Measurements from ENCODE around the gene CD4. TPM values are rescaled to one million over a fixed set of nuclear protein-coding genes. Genes with fewer than 3 reads are reported as not detected.

Gene CD4
- total and polyA plus RNA-seq, 4 donors = 15.9 to 44.8 (median 32.0) TPM

DNA sequence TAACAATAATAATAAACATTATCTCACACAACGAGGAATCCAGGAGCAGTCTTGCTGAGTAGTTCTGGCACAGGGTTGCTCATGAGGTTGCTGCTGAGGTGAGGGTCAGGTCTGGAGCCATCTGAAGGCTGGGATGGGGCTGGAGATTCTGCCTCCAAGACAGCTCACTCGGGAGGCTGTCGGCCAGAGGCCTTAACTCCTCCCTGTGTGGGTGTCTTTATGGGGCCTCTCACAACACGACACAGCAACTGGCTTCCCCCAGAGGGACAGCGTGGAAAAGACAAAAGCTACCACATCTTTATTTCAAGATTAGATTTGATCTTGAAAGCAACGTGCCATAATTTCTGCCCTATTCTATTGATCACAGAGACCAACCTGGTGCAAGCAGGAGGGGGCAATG is 7.2 kb upstream of the CD4 start:
- H3K9ac ChIP-seq (ENCODE audit: low read depth in 1 of 2, low read length in 2 of 2) = no peak overlapping the region
- no peak overlapping the region for H3K27ac ChIP-seq (ENCODE audit: low read depth in 1 of 2, low read length in 2 of 2)
- peaks cover 1 to 40% (median 31%) of the 10 kb centered on the region in 4 donors for H3K4me1 ChIP-seq (ENCODE audit: control insufficient read depth in 4 of 4, insufficient read depth in 4 of 4, low read length in 3 of 4)
- no peak overlapping the region for H3K4me3 ChIP-seq (ENCODE audit: low read depth in 1 of 3, low read length in 3 of 3)
- TF ChIP-seq, protein P1, sequence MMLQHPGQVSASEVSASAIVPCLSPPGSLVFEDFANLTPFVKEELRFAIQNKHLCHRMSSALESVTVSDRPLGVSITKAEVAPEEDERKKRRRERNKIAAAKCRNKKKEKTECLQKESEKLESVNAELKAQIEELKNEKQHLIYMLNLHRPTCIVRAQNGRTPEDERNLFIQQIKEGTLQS (IDR thresholded peaks at IDR 0.05) = no peak
- TF ChIP-seq FOXA2 (IDR thresholded peaks at IDR 0.05) (no peak), SP1 (IDR thresholded peaks at IDR 0.05) (no peak), HNF4A (conservative IDR thresholded peaks at IDR 0.05) (no peak), RAD21 (IDR thresholded peaks at IDR 0.05) (no peak), HNF4G (IDR thresholded peaks at IDR 0.05) (no peak), YY1 (IDR thresholded peaks at IDR 0.05) (no peak)
- TF ChIP-seq, protein P2, sequence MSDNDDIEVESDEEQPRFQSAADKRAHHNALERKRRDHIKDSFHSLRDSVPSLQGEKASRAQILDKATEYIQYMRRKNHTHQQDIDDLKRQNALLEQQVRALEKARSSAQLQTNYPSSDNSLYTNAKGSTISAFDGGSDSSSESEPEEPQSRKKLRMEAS (IDR thresholded peaks at IDR 0.05) = no peak
- no peaks in the 10 kb centered on the region for H3K36me3 ChIP-seq (ENCODE audit: control insufficient read depth in 4 of 4, insufficient read depth in 3 of 4, low read depth in 1 of 4, low read length in 3 of 4)
- 92% methylated on average over 6 of the region's 6 CpGs for WGBS
- no peak for DNase-seq (ENCODE audit: low spot score)
- H3K27me3 ChIP-seq (ENCODE audit: control insufficient read depth in 4 of 4, insufficient read depth in 4 of 4, low read length in 3 of 4) = no peaks in the 10 kb centered on the region
- H3K9me3 ChIP-seq (ENCODE audit: control insufficient read depth in 4 of 4, low read length in 3 of 4) = no peaks in the 10 kb centered on the region

DNA sequence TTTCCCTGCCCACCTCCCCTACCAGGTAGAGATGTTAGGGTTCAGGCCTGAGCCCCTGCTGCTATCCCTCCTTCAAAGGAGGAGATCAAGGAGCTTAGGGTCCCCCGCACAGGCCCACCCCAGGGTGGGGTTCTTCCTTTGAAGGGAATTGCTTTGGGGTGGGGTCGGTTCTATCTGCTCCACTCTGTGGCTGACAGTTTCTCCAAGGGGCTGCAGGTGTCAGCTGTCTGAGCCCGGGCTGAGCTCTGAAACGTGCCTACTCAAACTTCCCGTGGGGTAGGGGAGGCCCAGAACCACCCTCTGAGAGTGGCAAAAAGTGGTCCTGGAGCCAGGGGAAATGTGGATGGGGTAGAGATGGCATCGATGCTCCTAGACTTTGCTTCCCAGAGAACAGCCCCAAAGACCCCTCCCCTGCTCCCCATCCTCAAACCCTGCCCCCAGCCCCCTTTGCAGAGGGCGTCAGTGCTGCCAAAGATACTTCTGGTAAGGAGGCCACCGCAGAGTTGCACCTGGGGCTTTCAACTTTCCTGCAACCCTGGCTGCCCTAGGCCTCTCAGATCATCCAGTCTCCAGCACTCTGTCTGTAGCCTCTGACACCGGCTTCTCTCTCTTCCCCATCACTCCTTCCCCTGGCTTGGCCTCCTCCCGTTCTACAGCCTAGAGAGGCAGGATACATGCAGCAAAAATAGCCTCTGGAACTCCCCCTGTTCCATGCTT is 6.3 kb upstream of the CD4 start:
- no peak overlapping the region for H3K27ac ChIP-seq (ENCODE audit: low read depth in 1 of 2, low read length in 2 of 2)
- 88% methylated on average over 10 of the region's 10 CpGs for WGBS

DNA sequence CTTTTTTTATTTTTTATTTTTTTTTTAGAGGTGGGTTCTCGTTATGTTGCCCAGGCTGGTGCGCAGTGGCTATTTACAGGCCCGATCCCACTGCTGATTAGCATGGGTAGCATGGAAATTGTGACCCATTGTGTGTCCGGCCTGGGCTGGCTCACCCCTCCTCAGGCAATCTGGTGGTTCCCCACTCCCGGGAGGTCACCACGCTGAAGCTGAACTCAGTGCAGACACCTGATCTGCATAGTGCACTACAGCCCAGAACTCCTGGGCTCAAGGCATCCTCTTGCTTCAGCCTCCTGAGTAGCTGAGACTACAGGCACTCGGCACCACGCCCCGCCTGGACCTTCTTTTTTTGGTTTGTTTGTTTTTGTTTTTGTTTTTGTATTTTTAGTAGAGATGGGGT is 5.5 kb upstream of the CD4 start:
- Histone ChIP-seq H3K27ac (ENCODE audit: low read depth in 1 of 2, low read length in 2 of 2) (no peak overlapping the region), H3K9ac (ENCODE audit: low read depth in 1 of 2, low read length in 2 of 2) (no peak overlapping the region), H3K27me3 (ENCODE audit: control insufficient read depth in 4 of 4, insufficient read depth in 4 of 4, low read length in 3 of 4) (no peaks in the 10 kb centered on the region), H3K36me3 (ENCODE audit: control insufficient read depth in 4 of 4, insufficient read depth in 3 of 4, low read depth in 1 of 4, low read length in 3 of 4) (no peaks in the 10 kb centered on the region), H3K9me3 (ENCODE audit: control insufficient read depth in 4 of 4, low read length in 3 of 4) (no peaks in the 10 kb centered on the region), H3K4me3 (ENCODE audit: low read depth in 1 of 3, low read length in 3 of 3) (no peak overlapping the region), H3K4me1 (ENCODE audit: control insufficient read depth in 4 of 4, insufficient read depth in 4 of 4, low read length in 3 of 4) (peaks cover 0 to 23% (median 15%) of the 10 kb centered on the region in 4 donors)
- no peak for DNase-seq (ENCODE audit: low spot score)
- TF ChIP-seq HNF4A (conservative IDR thresholded peaks at IDR 0.05) = no peak
- TF ChIP-seq JUND (IDR thresholded peaks at IDR 0.05) = no peak
- no peak for TF ChIP-seq EGR1 (IDR thresholded peaks at IDR 0.05; ENCODE audit: low read depth in 2 of 2)
- TF ChIP-seq, protein P3, sequence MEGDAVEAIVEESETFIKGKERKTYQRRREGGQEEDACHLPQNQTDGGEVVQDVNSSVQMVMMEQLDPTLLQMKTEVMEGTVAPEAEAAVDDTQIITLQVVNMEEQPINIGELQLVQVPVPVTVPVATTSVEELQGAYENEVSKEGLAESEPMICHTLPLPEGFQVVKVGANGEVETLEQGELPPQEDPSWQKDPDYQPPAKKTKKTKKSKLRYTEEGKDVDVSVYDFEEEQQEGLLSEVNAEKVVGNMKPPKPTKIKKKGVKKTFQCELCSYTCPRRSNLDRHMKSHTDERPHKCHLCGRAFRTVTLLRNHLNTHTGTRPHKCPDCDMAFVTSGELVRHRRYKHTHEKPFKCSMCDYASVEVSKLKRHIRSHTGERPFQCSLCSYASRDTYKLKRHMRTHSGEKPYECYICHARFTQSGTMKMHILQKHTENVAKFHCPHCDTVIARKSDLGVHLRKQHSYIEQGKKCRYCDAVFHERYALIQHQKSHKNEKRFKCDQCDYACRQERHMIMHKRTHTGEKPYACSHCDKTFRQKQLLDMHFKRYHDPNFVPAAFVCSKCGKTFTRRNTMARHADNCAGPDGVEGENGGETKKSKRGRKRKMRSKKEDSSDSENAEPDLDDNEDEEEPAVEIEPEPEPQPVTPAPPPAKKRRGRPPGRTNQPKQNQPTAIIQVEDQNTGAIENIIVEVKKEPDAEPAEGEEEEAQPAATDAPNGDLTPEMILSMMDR (IDR thresholded peaks at IDR 0.05; ENCODE audit: low read depth, low read length, missing input control) = no peak
- TF ChIP-seq RXRA (IDR thresholded peaks at IDR 0.05) = no peak
- TF ChIP-seq, protein P2 (IDR thresholded peaks at IDR 0.05) = no peak
- TF ChIP-seq SP1 (IDR thresholded peaks at IDR 0.05) = no peak
- TF ChIP-seq FOXA2 (IDR thresholded peaks at IDR 0.05) = no peak
- no peak for TF ChIP-seq GABPA (IDR thresholded peaks at IDR 0.05 in 1 of 2, conservative IDR thresholded peaks at IDR 0.05 in 1 of 2)
- no peak for TF ChIP-seq HNF4G (IDR thresholded peaks at IDR 0.05)
- no peak for TF ChIP-seq YY1 (IDR thresholded peaks at IDR 0.05)
- WGBS = 95% methylated on average over 9 of the region's 9 CpGs

More for the DNA sequence above, 6.3 kb upstream of the CD4 start:
- Histone ChIP-seq H3K36me3 (ENCODE audit: control insufficient read depth in 4 of 4, insufficient read depth in 3 of 4, low read depth in 1 of 4, low read length in 3 of 4) (no peaks in the 10 kb centered on the region), H3K9me3 (ENCODE audit: control insufficient read depth in 4 of 4, low read length in 3 of 4) (no peaks in the 10 kb centered on the region), H3K9ac (ENCODE audit: low read depth in 1 of 2, low read length in 2 of 2) (no peak overlapping the region), H3K27me3 (ENCODE audit: control insufficient read depth in 4 of 4, insufficient read depth in 4 of 4, low read length in 3 of 4) (no peaks in the 10 kb centered on the region), H3K4me3 (ENCODE audit: low read depth in 1 of 3, low read length in 3 of 3) (no peak overlapping the region), H3K4me1 (ENCODE audit: control insufficient read depth in 4 of 4, insufficient read depth in 4 of 4, low read length in 3 of 4) (peaks cover 1 to 31% (median 22%) of the 10 kb centered on the region in 4 donors)
- no peak for DNase-seq (ENCODE audit: low spot score)
- TF ChIP-seq SP1 (IDR thresholded peaks at IDR 0.05) (no peak), RXRA (IDR thresholded peaks at IDR 0.05) (no peak), NR2F2 (IDR thresholded peaks at IDR 0.05) (no peak), FOXA1 (IDR thresholded peaks at IDR 0.05) (no peak), EGR1 (IDR thresholded peaks at IDR 0.05; ENCODE audit: low read depth in 2 of 2) (no peak), TAF1 (conservative IDR thresholded peaks at IDR 0.05) (no peak), FOXA2 (IDR thresholded peaks at IDR 0.05) (no peak)
- TF ChIP-seq, protein P3 (IDR thresholded peaks at IDR 0.05; ENCODE audit: low read depth, low read length, missing input control) = no peak

Data from liver (tissue), 9 donors.